Measurements from ENCODE around the gene HPSE2.

GRCh38 chr10:98848361-98848760 is 387.3 kb downstream of the HPSE2 start:
- TF ChIP-seq CTCF (IDR thresholded peaks at IDR 0.05) = no peak
- no peak for TF ChIP-seq EP300 (IDR thresholded peaks at IDR 0.05)
- no peak for TF ChIP-seq POLR2AphosphoS5 (IDR thresholded peaks at IDR 0.05)
